ENCODE measurements around the gene TNRC6B. TPM values are rescaled to one million over a fixed set of nuclear protein-coding genes. Genes with fewer than 3 reads are reported as not detected.

TNRC6B gene
- total and polyA plus RNA-seq, 2 donors (not counting 1 experiment from before 2014, with no cell fraction given) = 5.7 to 17.8 TPM

DNA sequence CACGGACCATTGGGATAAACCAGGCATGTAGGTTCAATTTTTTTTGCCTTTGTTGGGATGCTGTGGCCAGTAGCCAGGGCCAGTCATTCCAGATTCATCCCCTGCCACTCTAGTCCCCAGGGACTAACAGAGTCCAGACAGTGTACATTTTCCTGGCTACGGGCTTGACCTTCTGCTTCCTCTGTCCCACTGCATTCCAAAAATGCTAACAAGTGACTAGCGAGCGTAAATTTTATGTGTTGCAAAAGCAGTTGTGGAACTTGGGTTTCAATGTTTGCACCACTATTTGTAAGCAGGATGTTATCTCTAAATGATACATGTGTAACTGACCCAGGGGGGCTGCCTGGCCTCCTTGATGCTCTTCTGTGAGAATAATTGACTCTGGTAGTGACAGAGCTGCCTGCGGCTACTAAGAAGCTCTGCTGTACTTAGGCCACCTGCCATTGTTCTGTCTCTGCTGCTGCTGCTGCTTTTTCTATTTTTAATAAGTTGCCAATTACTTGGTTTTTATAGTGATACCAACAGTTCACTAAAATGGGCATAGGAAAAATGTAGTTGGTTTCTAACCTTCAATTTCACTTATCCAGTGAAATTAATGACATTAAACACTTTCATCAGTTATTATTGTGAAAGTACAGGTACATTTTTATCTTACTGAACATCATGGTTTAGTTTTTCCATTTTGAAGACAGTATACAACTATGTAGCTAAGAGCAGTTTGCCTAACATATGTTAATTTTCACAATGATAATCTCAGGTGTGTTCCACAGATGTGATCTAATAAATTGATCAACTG lies 26.8 kb downstream of the TNRC6B start:
- no peaks in the 10 kb centered on the region for H3K36me3 ChIP-seq (ENCODE audit: control insufficient read depth, insufficient read depth, low read length)
- peak overlapping the region; percentile 0 for H3K4me2 ChIP-seq (ENCODE audit: extremely low read depth, insufficient read depth, low read length)
- DNase-seq (ENCODE audit: low read depth in 2 of 2) = peak; percentile 59 to 72
- H3K79me2 ChIP-seq (ENCODE audit: control insufficient read depth, insufficient read depth, low read length) = peaks cover 29% of the 10 kb centered on the region
- no peaks in the 10 kb centered on the region for H3K9me3 ChIP-seq (ENCODE audit: control insufficient read depth, insufficient read depth, low read depth, low read length)
- no peak overlapping the region for H3K9ac ChIP-seq (ENCODE audit: insufficient read depth, low read length)
- H2AFZ ChIP-seq (ENCODE audit: low read length) = no peak overlapping the region
- TF ChIP-seq EZH2 (IDR thresholded peaks at IDR 0.05; ENCODE audit: low read length, missing control alignments) = no peak
- TF ChIP-seq, protein P1, sequence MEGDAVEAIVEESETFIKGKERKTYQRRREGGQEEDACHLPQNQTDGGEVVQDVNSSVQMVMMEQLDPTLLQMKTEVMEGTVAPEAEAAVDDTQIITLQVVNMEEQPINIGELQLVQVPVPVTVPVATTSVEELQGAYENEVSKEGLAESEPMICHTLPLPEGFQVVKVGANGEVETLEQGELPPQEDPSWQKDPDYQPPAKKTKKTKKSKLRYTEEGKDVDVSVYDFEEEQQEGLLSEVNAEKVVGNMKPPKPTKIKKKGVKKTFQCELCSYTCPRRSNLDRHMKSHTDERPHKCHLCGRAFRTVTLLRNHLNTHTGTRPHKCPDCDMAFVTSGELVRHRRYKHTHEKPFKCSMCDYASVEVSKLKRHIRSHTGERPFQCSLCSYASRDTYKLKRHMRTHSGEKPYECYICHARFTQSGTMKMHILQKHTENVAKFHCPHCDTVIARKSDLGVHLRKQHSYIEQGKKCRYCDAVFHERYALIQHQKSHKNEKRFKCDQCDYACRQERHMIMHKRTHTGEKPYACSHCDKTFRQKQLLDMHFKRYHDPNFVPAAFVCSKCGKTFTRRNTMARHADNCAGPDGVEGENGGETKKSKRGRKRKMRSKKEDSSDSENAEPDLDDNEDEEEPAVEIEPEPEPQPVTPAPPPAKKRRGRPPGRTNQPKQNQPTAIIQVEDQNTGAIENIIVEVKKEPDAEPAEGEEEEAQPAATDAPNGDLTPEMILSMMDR (conservative IDR thresholded peaks at IDR 0.05 in 1 of 2, IDR thresholded peaks at IDR 0.05 in 1 of 2; ENCODE audit: low read depth in 1 of 2, low read length in 2 of 2) = no peak
- peaks cover 10% of the 10 kb centered on the region for H4K20me1 ChIP-seq (ENCODE audit: control insufficient read depth, extremely low read depth, insufficient read depth, low read length)
- no peak overlapping the region for H3K4me3 ChIP-seq (replicated peaks in 1 of 4; ENCODE audit: control extremely low read depth in 1 of 4, insufficient read depth in 1 of 4, low read depth in 3 of 4, low read length in 4 of 4)
- peaks cover 18% of the 10 kb centered on the region for H3K4me1 ChIP-seq (ENCODE audit: control insufficient read depth, extremely low read depth, insufficient read depth, low read length)
- H3K27me3 ChIP-seq (ENCODE audit: control insufficient read depth, insufficient read depth, low read length) = no peaks in the 10 kb centered on the region
- H3K27ac ChIP-seq (ENCODE audit: insufficient read depth, low read length) = no peak overlapping the region

DNA sequence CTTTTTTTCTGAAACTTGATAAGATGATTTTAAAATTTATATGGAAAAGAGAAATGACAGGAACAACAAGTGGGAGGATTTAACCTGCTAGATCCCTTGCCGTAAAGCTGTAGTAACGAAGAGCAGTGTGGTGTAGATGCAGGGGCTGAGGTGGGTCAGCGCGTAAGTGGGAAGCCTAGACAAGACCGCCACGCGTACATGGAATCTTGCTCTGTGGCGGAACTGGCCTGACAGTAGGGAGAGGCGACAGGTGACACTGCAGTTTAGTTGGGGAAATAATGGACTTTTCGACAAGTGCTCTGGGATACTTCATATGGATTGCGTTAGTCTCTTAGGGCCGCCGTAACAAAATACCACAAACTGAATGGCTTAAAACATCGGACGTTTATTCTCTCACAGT lies 28.8 kb downstream of the TNRC6B start:
- H4K20me1 ChIP-seq (ENCODE audit: control insufficient read depth, extremely low read depth, insufficient read depth, low read length) = peaks cover 9% of the 10 kb centered on the region
- peaks cover 18% of the 10 kb centered on the region for H3K4me1 ChIP-seq (ENCODE audit: control insufficient read depth, extremely low read depth, insufficient read depth, low read length)
- H3K79me2 ChIP-seq (ENCODE audit: control insufficient read depth, insufficient read depth, low read length) = peaks cover 24% of the 10 kb centered on the region
- H3K36me3 ChIP-seq (ENCODE audit: control insufficient read depth, insufficient read depth, low read length) = no peaks in the 10 kb centered on the region
- no peaks in the 10 kb centered on the region for H3K9me3 ChIP-seq (ENCODE audit: control insufficient read depth, insufficient read depth, low read depth, low read length)
- H3K9ac ChIP-seq (ENCODE audit: insufficient read depth, low read length) = no peak overlapping the region
- no peak for DNase-seq (ENCODE audit: low read depth in 2 of 2)
- TF ChIP-seq EZH2 (IDR thresholded peaks at IDR 0.05; ENCODE audit: low read length, missing control alignments) = no peak
- TF ChIP-seq, protein P1 (conservative IDR thresholded peaks at IDR 0.05 in 1 of 2, IDR thresholded peaks at IDR 0.05 in 1 of 2; ENCODE audit: low read depth in 1 of 2, low read length in 2 of 2) = no peak
- H3K4me3 ChIP-seq (replicated peaks in 1 of 4; ENCODE audit: control extremely low read depth in 1 of 4, insufficient read depth in 1 of 4, low read depth in 3 of 4, low read length in 4 of 4) = no peak overlapping the region
- H3K27me3 ChIP-seq (ENCODE audit: control insufficient read depth, insufficient read depth, low read length) = no peaks in the 10 kb centered on the region
- H2AFZ ChIP-seq (ENCODE audit: low read length) = no peak overlapping the region
- no peak overlapping the region for H3K4me2 ChIP-seq (ENCODE audit: extremely low read depth, insufficient read depth, low read length)
- H3K27ac ChIP-seq (ENCODE audit: insufficient read depth, low read length) = no peak overlapping the region

DNA sequence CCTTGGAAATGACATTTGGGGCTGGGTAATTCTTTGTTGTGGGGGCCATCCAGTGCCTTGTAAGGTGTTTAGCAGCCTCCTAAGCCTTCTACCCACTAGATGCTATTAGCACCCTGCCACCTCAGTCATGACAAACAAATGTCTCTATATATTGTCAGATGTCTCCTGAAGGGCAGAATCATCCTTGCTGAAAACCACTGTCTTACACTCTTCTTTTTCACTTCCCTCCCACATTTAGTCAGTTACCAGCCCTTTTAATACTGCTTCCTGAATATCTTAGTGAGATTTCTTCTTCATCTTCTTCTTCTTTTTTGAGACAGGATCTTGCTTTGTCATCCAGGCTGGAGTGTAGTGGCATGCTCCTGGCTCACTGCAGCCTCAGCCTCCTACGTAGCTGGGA lies 33.1 kb downstream of the TNRC6B start:
- Histone ChIP-seq H3K4me3 (replicated peaks in 1 of 4; ENCODE audit: control extremely low read depth in 1 of 4, insufficient read depth in 1 of 4, low read depth in 3 of 4, low read length in 4 of 4) (no peak overlapping the region), H3K4me1 (ENCODE audit: control insufficient read depth, extremely low read depth, insufficient read depth, low read length) (no peaks in the 10 kb centered on the region), H3K79me2 (ENCODE audit: control insufficient read depth, insufficient read depth, low read length) (peaks cover 10% of the 10 kb centered on the region), H3K27ac (ENCODE audit: insufficient read depth, low read length) (no peak overlapping the region), H3K9ac (ENCODE audit: insufficient read depth, low read length) (no peak overlapping the region), H4K20me1 (ENCODE audit: control insufficient read depth, extremely low read depth, insufficient read depth, low read length) (no peaks in the 10 kb centered on the region), H3K27me3 (ENCODE audit: control insufficient read depth, insufficient read depth, low read length) (no peaks in the 10 kb centered on the region), H3K9me3 (ENCODE audit: control insufficient read depth, insufficient read depth, low read depth, low read length) (no peaks in the 10 kb centered on the region), H2AFZ (ENCODE audit: low read length) (no peak overlapping the region), H3K4me2 (ENCODE audit: extremely low read depth, insufficient read depth, low read length) (no peak overlapping the region), H3K36me3 (ENCODE audit: control insufficient read depth, insufficient read depth, low read length) (no peaks in the 10 kb centered on the region)
- DNase-seq (ENCODE audit: low read depth in 2 of 2) = no peak
- TF ChIP-seq EZH2 (IDR thresholded peaks at IDR 0.05; ENCODE audit: low read length, missing control alignments) = no peak
- TF ChIP-seq, protein P1 (conservative IDR thresholded peaks at IDR 0.05 in 1 of 2, IDR thresholded peaks at IDR 0.05 in 1 of 2; ENCODE audit: low read depth in 1 of 2, low read length in 2 of 2) = no peak

Data from fibroblast of lung (primary cell).